Measurements from ENCODE around the gene CTNND2. TPM values are rescaled to one million over a fixed set of nuclear protein-coding genes. Genes with fewer than 3 reads are reported as not detected.
"Not testable (repeated sequence)": the region's sequence is repeated elsewhere in the genome, so short reads cannot be mapped to it uniquely, and the experiment has no call there.

Gene CTNND2
- total RNA-seq, 1 experiment from 2014 or later: 1.6 TPM

DNA sequence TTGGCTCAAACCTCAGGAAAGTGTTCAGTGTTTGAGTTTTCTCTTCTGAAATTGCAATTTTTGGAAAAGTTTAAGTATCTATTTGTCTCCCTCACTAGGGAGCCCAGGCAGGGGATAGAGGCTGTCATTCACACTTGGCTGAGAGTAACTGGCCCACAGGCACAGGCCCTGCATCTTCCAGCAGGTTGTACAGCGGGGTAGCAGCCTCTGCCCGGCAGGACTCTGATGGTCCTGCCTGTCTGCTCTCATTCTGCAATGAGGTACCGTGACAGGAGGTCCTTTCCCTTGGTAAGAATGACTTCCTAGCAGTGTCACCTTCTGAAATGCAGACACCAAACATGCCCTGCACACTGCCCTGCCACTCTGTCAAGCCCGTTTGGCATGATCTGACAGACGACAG is 860.4 kb downstream of the CTNND2 start:
- DNase-seq (ENCODE audit: low spot score): no peak

DNA sequence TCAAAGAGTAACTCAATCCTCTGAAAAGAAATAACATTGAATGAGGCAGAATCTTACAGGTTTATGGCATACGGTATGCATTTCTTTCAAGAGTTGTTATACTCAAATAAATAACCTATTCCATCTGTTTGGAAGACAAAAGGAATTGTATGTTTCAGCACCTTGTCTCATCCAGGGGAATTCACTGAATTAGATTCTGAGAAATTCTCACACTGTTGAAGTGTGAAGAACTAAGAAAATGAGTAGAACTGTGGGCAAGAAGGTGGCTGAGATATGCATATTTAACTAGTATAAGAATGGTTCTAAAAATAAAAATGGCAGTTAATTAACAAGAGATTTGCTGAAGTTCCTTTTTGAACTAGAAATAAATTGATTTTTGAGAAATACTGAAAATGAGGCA is 863.9 kb downstream of the CTNND2 start:
- no peak for DNase-seq (ENCODE audit: low spot score)

DNA sequence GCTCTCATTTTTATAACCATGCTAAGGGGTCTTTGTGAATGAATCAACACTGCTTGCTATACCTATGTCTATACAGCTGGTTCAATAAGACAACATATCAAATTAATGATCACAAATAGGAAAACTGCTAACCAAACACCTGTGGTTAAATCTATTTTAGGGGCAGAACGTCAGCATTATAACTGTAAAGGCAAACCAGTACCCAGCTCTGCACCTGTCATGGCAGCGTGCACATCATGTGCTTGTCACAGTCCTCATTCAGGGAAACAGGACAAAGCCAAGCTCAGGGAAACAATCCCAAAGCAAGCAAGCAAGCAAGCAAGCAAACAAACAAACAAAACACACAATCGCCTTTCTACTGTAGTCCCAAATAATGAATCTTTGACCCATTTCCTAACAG is 865.5 kb downstream of the CTNND2 start:
- DNase-seq (ENCODE audit: low spot score): no peak

DNA sequence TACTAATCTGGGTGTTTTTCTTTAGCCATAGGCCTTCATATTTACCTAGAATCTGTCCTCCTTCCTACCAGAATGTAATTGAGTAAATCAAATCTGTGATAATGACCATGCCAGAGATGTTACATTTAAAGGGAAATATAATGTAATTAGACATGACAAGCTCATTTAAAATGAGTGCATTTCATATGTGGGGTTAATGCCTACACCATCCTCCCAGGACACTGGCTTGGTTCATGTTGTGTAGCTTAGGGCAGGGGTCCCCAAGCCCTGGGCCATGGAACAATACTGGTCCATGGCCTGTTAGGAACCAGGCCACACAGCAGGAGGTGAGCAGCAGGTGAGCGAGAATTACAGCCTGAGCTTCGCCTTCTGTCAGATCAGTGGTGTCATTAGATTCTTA is 866.3 kb downstream of the CTNND2 start:
- DNase-seq (ENCODE audit: low spot score): no peak

DNA sequence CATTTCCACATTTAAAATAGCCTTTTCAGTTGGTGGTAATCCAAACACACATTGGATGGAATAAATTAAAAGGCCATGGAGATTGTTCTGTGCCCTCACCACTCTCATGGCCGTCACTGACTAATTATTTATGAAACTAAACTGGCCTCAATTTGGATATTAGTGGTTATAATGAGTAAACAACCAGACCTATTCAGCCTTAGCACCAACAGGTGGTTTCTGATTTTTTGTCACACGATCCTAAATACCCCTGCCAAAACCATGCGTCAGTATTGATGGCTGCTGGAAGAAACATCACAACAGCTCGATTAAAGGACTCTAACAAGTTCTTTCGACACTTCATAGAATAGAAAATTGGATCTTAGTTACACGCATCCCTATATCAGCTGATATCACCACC is 867.2 kb downstream of the CTNND2 start:
- DNase-seq (ENCODE audit: low spot score): no peak

DNA sequence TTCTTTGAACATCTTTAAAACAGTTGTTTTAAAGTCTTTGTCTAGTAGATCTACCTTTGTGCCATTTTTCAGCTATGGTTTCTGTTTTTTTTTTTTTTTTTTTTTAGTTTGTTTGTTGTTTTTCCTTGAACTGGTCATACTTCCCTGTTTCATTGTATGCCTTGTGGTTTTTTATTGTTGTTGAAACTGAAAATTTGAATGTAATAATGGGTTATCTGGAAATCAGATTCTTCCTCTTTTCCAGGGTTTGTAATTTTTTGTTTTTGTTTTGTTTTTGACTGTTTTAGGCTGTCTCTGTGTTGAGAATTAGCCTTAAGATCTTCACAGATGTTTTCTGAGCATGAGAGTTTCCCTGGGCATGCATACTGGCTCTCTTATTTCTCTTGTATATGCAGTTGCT is 873.6 kb downstream of the CTNND2 start:
- no peak for DNase-seq (ENCODE audit: low spot score)

DNA sequence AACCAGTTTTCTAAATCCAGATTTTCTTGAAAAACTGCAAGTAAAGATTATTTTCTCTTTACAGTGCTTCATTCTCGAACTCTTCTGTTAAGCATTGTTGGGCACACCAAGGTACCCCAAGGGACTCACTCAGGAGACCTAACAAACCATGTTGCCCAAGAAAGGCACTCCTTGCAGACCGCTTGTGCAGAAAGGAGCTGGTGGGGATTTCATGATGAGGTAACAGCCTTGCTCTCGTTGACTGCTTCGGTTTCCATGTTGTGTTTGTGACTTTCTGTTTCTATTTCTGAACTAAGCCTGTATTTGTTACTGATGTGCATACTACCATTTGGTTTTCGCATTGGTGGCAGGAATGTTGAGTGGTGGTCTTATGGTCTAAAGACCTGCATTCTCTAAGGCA is 876.6 kb downstream of the CTNND2 start:
- no peak for DNase-seq (ENCODE audit: low spot score)

DNA sequence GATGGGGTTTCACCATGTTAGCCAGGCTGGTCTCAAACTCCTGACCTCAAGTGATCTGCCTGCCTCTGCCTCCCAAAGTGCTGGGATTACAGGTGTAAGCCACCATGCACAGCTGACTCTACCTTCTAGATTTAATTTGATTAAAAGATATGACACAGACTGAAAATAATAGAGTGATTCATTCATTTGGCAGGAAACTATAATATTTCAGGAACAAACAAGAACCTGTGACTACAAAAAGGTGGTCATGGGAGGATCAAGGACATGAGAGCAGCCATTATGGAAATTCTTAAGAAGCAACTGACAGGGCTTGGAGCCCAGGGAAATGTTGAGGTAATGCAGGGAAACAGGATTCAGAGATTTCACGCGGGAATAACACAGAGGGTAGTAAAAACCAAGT is 877.7 kb downstream of the CTNND2 start:
- DNase-seq (ENCODE audit: low spot score): no peak

DNA sequence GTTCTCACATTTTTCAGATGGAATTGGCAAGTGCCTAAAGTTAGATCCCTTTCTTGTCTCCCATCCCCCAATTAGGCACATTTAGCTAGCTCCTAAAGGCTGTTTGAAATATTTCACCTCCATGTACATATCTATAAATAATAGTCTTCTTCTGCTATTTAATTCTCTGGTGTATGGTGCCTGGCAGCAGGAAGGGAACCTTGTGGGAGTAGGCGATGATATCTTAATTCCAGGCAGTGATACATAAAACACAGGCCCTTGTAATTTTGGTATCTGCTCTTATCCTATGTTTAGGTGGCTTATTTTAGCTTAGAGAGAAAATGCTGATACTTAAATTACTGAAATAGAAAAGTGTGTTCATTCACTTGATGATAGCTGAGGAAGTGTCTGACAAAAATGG is 880.3 kb downstream of the CTNND2 start:
- no peak for DNase-seq (ENCODE audit: low spot score)

DNA sequence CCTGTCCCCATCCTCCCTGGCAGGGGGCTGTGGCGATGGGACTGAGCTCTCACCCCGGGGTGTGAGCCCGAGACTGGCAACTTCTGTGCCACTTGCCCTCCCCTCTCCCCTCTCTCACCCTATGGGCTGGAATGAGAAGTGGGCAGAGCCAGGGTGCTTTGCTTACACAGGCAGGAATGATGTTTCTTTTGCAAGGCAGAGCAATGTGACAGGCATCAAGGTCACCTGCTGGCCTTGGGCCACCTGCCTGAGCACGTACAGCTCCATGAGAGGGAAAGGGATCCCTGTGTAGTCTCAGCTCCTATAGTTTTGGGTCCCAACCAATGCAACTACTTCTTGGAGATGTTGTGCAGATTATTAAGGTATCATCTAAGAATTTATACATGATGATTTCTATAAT is 890.5 kb downstream of the CTNND2 start:
- DNase-seq (ENCODE audit: low spot score): no peak

DNA sequence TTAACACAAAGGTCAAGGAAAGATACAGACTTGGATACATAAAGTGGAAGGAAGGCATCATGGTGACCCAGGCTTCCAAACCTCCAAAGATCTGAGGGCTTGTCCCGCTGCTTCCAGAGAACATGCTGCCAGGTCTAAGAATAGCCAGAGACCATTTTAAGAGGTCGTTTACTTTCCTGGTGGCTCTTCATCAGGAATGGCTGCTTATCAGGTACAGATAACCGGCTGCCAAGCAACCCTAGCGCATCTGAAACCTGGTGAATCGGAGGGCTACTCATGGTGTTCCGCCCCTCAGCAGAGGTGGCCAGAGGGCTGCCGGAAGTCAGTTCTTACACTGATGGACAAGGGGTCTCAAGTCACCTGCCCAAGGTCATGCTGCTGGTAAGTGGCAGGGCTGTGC is 892.0 kb downstream of the CTNND2 start:
- DNase-seq (ENCODE audit: low spot score): no peak

DNA sequence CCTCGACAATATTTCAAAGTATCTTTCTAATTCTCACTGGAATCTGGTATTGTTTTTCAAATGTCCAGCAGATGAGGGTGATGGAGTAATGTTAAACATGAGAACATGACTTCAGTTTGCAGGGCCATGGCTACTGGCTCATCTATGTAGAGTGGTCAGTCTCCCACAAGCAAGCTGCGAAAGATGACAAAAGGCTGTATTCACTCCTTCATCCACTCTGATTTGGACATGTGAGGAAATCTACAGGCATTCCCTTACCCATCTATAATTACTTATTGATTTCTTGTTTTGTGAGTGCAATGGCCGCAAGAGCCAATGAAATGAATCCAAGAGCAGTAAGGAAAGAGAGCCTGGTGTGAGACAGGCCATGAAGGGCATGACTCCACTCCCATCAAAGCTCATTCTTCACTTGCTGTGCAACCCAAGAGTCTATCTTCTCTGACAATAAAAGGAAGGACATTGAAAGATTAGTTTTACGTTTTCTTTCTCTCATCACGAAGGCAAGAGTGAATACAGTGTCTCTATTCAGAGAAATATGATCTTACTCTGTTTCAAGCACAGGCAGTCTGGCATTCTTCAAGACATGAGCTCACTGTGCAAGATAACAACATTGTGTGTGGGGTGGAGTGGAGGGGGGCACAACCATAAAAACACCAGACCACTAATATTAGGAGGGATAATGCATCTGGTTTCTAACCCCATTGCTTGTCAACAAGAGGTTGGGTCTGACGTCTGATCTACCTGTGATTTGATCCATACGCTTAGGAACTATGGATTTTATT is 893.6 kb downstream of the CTNND2 start:
- DNase-seq (ENCODE audit: low spot score): no peak

DNA sequence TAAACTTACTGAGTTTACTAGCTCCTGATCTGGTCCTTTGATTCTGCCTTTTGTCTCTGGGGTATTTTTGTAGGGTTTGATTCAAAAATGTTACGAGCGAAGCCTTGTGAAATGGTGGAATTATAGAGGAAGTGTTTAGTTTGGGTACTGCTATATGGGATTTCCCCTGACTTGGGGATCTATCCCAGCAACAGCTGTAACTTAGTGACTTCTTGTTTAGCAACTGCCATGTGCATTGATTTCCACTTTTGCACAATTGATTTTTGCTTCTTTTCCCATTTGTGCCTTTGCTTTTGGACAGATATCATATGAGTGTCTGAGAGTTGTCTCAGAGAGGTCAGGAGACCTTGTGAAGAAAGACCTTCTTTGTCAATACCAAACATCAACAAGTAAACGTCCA is 894.7 kb downstream of the CTNND2 start:
- no peak for DNase-seq (ENCODE audit: low spot score)

DNA sequence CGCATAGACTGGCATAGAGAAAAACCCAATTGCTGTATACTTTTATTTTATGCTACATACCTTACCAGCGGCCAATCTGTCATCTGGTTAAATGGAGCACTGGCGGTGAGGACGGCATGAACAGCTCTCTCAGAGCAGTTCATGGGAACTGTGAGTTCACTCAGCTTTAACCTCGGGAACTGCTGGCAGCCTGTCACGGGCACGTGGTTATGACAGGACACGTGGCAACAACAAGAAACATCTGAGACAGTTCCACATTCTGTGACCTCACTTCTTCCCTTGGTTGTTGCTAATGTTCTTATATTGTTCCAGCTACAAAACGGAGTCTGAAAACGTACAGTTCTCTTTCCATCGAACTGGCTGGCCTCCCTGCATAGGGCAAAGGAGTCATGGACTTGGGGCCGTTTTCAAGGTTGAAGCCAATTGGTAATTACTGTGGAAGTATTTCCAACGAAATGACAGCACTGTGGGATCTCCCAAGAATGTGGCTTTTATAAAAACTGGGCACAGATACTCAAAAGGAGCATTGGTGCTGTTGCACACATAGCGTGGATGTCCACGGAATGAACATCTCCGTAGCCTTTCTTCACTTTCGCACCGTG is 896.9 kb downstream of the CTNND2 start:
- no peak for DNase-seq (ENCODE audit: low spot score)

DNA sequence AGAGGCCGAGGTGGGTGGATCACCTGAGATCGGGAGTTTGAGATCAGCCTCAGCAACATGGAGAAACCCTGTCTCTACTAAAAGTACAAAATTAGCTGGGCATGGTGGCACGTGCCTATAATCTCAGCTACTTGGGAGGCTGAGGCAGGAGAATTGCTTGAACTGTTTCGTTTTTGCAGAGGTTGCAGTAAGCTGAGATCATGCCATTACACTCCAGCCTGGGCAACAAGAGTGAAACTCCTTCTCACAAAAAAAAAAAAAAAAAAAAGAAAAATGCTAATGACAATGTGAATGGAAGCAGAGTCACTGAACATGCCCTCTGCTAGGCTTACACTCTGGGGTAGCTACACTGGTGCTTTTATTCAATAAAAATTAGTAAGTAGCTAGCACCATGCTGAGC is 899.7 kb downstream of the CTNND2 start:
- DNase-seq (ENCODE audit: low spot score): not testable (repeated sequence)

DNA sequence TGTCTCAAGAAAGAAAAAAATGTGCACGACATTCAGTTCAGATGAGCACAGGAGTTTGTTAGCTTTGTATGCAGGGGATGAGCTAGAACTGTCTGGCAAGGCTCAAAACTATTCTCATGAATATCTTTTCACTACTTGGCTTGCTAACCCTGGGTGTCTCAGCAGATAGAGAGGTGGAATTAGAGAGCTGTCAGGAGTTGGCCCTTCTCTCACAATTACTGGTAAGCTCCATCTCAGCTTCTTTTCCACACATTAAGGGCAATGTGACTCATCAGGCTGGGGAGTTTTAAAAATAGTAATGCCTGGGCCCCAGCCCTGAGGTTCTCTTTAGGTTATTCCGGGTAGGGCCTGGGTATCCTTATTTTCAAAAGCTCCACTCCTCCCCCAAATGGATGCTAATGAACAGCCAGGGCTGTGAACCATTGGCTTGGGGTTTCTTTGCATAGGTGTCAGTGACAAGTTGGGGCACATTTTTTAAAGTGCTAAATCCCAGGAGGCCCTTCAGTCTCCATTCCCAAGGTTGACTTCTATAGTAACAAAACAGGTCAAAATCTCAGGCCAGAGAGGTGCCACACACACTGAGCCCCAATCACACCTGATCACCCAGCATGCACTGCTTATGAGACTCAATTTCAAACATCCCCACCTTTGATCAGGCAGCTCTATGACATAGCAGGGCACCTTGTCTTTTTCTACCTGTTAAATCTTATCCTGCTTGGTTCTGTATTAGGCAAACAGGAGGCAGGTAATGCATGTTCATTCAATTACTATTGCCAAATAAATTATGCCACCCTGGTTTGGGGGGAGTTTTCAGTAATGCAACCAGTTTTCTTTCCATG is 903.5 kb downstream of the CTNND2 start:
- no peak for DNase-seq (ENCODE audit: low spot score)

DNA sequence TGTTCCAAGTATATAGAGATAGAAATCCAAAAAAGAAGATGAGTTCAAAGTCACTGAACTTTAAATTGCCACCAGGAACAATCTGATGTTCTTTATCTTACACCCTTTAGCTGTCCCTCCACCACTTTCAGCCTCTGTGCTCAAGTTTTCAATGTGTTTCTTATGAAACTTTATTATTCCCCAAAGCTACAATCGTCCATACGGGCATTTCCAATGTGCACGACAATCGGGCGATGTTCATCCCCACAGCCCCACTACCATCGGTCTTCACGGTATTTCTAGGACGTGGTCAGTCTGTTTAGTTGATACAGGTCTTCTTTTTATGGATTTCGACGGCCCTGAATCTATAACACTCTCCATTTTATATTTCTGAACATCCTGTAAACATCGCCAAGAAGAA is 904.5 kb downstream of the CTNND2 start:
- no peak for DNase-seq (ENCODE audit: low spot score)

DNA sequence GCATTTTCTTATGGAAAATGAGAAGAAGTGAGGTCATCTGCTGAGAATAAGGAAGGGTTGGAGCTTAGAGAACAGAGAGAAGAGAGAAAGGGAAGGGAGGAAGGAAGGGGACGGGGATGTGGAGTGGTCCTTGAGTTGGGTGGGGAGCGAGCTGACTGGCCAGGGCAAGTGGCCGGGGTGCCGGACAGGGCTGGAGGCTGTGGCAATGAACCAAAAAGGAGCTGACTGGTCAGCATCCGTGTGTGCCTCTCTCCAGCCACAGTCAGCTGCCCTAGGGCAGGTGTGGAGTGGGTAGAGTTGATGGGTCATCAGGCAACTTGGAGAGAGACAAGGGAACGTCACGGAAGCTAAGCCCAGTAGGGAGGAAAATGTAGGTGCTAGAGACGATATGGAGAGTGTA is 908.4 kb downstream of the CTNND2 start:
- DNase-seq (ENCODE audit: low spot score): no peak

DNA sequence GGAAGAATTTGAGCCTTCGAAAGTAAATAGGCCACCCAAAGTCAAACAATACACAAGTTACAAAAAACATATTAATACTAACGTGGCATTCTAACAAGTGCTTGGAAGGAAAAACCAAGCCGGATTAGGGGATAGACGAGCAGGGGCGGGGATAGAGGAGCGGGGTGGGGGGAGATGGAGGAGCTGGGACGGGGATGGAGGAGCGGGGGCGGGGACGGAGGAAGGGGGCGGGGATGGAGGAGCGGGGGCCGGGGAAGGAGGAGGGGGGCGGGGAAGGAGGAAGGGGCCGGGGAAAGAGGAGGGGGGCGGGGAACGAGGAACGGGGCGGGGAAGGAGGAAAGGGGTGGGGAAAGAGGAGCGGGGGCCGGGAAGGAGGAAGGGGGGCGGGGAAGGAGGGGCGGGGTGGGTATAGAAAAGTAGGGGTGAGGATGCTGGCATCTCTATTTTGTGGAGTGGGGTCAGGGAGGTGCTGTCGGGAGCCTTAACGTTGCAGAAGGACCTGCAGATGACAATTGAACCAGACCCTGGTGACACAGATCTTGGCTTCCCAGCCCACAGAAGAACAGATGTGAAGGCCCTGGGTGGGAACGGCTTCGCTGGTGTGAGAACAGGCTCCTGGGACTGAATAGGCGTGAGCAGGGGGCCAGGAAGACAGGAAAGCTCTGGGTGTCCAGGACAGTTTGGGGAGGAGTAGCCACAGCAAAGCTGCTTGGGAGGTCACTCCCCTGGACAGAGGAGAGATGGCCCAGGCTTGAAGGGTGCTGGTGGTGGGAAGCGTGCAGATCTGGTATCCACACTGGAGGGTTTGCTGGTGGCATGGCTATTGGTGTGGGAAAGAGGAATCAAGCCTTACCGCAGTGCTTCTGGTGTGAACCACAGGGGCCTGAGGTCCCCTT is 909.9 kb downstream of the CTNND2 start:
- no peak for DNase-seq (ENCODE audit: low spot score)

DNA sequence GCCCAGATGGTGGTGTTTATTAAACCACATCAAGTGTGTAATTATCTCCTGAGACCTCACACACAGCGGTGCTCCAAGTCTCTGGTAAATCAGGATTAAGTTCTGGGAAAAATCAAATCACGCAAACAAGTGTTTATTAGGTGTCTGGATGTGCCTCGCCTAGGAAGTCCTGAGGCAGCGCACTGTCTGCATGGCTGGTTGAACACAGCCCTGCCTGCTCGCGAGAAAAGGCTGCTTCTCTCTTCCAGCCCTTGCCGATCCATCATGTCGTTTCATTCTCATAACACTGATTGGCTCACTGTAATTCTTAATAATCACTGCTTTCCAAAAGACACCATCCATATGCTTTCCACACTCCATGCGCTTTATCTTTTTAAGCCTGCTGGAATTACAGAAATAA is 913.6 kb downstream of the CTNND2 start:
- no peak for DNase-seq (ENCODE audit: low spot score)

DNA sequence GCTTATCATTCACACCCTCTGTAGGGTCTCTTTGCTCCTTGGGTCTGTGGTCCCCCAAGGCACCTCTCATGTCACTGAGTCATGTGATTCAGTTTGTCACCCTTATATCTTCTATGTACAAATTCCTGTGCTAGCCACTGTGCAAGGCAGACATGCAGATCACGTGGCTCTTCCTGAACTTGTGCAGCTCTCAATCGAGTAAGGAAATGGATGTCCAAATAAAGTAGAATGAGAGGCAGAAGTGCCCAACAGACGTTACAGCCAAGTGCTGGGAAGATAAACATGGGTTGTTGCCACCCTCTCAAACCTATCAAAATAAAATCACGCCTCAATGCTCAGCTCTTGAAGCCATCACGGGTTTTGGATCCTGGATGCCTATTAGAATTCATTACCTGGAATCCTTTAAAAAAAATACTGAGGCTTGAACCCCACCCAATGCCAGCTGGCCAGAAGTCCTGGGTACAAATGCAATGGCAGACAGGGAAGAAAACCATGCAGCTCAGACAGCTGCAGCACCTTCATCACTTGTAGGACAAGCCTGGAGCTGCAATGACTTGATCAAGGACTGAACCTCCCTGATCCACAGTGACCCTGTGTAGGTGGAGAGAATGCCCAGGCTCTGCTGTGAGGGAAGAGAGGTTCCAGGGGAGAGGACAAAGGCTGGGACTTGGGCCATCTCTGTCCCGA is 914.5 kb downstream of the CTNND2 start:
- no peak for DNase-seq (ENCODE audit: low spot score)

All from H4 (cell line).